RKO (cell line): Measurements from ENCODE around the gene IL1RAPL2.
A peak's percentile ranks its signal among the peaks of the same experiment; 100 is the strongest.
"Not testable (repeated sequence)": the region's sequence is repeated elsewhere in the genome, so short reads cannot be mapped to it uniquely, and the experiment has no call there.

Experiments
- DNase-seq: peaks from one replicate; pipeline ENCODE4 v3.0.0-alpha.2; 2016; ENCODE audit warnings: low spot score

IL1RAPL2 gene

GRCh38 chrX:105610411-105610810 is 1044.4 kb downstream of the IL1RAPL2 start:
- peak; percentile 5 for DNase-seq

GRCh38 chrX:105618393-105619101 is 1052.5 kb downstream of the IL1RAPL2 start:
- no peak for DNase-seq

- no peak for DNase-seq
Observed at GRCh38 chrX:105634180-105634579, 1068.2 kb downstream of the IL1RAPL2 start.

DNA sequence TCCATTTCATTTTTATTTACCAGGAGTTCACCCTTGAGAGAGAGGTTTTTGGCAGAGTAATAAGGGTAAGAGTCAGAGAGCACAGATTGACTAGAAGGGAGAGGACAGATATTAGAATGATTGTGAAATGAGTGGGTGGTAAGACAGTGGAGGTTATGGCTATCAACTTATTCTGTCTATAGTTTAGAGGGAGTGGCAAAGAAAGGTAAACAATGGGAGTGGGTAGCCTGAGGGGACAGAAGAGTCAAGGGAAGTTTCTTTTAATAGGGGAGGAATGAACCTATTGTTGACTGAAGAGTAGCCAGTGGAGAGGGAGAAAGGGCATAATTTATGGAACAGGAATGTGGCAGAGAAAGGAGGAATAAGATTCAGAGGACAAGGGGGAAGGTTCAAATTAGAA is 1069.8 kb downstream of the IL1RAPL2 start:
- no peak for DNase-seq

DNA sequence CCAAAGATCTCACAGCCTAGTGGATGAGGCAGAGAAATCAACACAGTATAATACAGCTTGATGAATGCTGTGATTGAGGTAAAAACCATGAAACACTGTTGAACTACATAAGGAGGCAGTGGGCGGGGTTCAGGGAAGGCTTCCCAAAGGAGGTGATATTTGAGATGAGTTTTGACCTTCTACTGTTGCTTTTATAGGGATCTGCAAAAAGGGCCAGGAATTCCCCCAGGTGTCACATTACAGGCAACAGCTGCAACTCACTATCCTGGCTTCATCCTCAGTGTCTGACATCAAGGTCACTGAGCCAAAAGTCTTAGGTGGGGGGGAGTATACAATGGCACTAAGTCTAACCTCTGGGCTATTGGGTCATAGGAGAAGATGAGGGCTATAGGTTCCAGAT is 1070.7 kb downstream of the IL1RAPL2 start:
- DNase-seq = no peak

DNA sequence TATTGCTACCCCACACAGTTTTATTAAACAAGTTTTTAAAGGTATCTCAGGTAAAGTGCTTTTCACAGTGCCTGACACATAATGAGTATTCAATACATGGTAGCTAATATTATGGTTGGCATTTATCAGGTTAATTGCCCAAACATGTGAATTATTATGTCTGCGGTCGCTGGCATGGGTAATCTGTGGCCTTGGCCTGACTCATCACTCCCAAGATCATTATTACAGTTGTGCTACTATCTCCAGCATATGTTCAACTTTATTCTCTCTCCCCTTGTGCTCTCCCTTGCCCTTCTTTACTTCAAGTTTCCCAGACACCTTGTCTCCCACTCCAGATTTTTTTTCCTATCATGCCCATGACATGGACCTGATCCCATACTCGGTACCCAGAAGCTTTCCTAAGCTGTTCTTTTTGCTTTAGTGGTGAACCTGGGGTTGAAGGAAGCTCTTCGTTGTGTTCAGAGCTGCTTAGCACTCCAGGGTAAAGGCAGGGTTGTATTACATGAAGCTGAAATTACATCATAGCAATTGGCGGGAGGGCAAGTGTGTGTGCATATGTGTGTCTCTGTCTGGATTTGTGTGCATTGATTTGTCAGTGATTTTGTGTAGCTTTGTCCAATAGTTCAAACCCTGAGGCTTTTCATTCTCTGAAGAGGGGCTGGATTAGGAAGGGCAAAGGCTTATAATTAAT is 1079.8 kb downstream of the IL1RAPL2 start:
- no peak for DNase-seq

DNA sequence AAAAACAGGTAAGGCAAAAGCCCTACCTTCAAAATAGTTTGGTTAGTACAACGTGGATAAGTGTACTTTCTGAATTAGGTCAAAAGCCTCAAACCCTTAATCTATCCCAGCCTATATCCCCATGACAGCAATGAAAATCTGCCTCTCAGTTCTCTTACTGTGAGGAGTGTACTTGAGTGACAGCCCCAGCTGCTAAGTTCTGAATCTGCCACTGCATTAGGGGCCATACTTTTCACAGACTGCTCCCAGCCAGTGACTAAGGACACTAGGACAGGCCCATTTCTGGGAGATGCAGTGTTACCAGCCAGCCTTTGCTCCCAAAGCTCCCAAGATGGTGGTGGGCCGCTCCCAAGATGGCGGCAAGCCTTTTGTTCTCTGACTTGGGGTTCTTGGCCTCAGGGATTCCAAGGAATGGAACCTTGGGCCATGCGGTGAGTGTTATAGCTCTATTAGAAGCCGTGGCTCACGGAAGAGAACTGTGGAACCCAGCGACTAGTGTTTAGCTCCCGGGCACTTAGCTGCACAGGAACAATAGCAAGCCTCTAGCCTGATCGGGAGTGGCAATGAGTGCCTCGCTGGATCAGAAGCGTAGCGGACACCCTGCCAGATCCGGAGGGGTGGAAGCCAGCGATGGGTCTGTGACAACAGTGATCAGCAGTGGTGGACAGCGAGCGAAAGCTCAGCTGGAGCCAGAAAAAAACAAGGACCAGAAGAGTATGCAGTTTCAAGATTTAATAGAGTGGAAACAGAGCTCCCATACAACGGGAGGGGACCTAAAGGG is 1080.8 kb downstream of the IL1RAPL2 start:
- DNase-seq = no peak

DNA sequence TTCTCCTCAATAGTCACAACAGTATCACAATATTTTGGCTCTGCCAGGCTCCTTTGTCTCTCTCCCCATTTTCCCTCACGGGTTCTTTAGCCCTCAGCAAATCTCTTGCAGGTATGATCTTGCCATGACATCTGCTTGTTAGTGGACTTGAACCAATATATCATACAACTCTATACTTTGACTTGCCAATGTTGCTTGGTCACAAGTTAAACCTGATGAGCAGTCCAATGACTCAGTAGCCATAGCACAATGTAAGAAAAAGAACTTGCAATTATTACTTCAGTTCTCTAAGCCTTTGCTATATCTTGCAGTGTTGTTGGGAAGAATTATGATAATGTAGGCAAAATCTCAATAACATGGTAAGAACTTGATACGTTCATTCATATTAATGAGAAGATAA is 1081.8 kb downstream of the IL1RAPL2 start:
- DNase-seq = no peak

DNA sequence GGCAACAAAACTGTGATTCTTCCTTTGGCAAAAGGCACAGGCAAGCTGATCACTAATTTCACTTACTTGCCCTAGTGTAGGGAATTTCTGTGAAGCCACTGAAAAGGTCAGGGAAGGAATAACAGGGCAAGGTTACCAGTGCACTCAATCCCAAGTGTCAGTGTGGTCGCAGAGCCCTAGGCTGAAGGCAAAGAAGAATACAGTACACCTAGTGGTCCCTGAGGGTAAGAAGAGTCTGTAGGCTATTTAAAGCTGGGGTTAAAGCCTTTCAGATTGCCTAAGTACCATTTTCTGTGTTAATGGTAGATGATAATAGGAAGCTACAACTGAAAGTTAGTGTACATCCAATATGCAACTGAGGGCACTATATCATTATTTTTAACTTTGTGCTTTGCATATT is 1082.7 kb downstream of the IL1RAPL2 start:
- no peak for DNase-seq

- no peak for DNase-seq
Observed at GRCh38 chrX:105650577-105650976, 1084.6 kb downstream of the IL1RAPL2 start.

GRCh38 chrX:105650986-105651385 is 1085.0 kb downstream of the IL1RAPL2 start:
- DNase-seq = no peak

DNA sequence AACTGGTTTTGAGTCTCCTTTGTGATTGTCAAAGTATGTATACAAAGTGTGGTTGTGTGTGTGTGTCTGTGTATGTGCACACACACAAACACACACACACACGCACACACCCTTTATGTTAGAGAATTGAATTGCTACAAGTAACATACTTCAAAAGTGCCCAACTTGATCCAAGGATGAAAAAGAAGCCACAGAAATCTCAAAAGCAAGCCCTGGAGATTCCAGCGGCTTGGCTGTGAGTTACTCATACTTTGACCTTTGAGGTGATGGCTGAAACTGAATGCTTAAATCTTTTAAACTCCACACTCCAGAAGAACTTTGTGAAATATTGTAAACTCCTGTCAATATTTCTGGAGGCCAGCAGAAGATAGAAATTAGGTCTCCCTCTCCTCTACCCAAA is 1087.9 kb downstream of the IL1RAPL2 start:
- no peak for DNase-seq

- DNase-seq = no peak
Observed at GRCh38 chrX:105658136-105658535, 1092.1 kb downstream of the IL1RAPL2 start.

GRCh38 chrX:105662248-105662647 is 1096.2 kb downstream of the IL1RAPL2 start:
- no peak for DNase-seq

GRCh38 chrX:105664243-105664642 is 1098.2 kb downstream of the IL1RAPL2 start:
- DNase-seq = no peak

DNA sequence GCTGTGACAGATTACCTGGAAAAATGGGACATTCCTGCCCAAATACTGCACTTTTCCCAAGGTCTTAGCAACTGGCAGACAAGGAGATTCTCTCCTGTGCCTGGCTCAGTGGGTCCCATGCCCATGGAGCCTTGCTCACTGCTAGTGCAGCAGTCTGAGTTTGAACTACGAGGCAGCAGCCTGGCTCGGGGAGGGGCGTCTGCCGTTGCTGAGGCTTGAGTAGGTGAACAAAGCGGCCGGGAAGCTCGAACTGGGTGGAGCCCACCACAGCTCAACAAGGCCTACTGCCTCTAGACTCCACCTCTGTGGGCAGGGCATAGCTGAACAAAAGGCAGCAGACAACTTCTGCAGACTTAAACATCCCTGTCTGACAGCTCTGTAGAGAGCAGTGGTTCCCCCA is 1118.3 kb downstream of the IL1RAPL2 start:
- DNase-seq = not testable (repeated sequence)

DNA sequence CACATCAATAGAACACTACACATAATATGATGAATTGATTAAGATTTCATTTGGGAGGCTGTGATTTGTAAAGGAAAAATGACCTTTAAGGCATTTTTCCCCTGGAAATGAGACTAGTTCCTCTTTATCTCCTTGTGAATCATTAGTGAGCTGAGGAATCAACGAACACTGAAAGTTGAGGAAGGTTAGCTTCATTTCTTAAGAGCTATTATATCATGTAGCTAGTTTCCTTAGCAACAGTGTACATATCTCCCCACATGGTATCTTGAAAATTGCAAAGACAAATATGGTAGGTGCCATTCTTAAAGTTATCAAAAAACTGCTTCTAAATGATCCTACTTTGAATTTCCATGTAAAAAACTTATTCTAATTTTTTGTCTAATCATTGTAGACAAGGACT is 1128.8 kb downstream of the IL1RAPL2 start:
- DNase-seq = no peak

- peak; percentile 8 for DNase-seq
Observed at GRCh38 chrX:105695451-105695850, 1129.5 kb downstream of the IL1RAPL2 start.

DNA sequence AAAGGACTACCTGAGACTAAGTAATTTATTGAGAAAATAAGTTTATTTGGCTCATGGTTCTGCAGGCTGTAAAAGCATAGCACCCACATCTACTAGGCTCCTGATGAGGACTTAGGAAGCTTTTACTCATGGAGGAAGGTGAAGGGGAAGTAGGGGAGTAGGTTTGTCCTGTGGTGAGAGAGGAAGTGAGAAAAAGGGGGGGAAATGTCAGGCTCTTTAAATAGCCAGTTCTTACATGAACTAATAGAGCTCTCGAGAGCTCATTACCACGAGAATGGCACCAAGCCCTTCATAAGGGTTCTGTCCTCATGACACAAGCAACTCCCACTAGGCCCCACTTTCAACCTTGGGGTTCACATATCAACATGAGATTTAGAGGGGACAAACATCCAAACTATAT is 1130.9 kb downstream of the IL1RAPL2 start:
- DNase-seq = no peak

DNA sequence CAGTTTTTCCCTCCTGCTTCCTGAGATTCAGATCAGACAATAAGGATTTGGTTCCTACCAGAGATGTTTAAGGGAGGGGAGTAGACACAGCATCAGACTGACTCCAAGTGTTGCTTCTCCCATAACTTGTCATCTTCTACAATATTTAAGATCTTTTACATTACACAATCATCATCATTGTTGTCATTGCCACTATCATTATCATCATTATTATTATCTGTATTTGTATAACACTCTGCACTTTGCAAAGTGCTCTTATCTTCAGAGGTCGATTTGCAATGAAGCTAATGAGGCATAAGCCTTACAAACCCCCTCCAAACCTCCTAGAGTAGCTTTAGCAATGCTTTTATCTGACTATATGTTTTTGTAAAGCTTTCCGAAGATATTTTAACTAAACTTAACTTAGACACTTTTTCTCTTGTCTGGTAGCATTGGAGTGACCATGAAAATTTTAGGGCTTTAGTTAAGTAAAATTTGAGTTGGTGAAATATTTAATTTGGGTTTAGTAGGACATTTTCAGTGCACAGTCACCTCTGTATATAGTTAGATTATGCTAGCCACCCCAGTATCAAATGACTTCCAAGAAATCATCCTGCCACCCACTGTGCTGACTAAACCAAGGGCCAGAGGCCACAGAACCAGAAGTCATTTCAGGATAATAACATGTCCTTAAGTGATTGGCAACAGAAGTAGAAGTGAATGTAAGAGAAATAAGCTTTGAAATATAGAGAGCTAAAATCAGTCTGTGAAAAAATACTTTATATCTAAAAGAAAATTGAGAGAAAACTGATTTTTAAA is 1132.2 kb downstream of the IL1RAPL2 start:
- DNase-seq = no peak

DNA sequence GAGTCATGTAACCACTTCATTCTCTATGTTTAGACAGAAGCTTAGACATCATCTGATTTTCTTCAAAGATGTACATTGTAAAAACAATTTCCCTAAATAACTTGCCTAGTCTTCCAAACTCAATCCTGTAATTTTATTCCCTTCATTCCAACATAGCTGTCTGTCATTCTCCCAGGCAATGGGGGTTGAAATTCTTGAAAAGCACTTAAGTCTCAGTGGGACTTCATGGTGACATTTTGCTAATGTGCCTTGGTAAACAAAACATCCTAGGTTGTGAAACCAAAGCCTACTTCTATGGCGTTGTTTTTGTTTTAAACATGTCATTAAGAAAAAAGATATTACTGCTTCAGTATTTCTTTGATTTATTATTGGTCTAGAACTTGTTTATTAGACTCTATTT is 1134.3 kb downstream of the IL1RAPL2 start:
- no peak for DNase-seq
